GM06990 (cell line): ENCODE results near the gene TREML4.

Experiments used
- DNase-seq: peaks from one replicate; pipeline ENCODE4 v3.0.0-alpha.2; 2011; ENCODE audit not compliant: insufficient read length; ENCODE audit errors: extremely low read depth
- H3K27me3 ChIP-seq: replicated peaks from 2 replicates; pipeline ENCODE4 v1.6.0; 2011; ENCODE audit warnings: low read length; ENCODE audit not compliant: control insufficient read depth, insufficient read depth
- H3K36me3 ChIP-seq: 2 replicates; pipeline ENCODE4 v1.5.1; 2011; ENCODE audit warnings: low read length; ENCODE audit not compliant: control insufficient read depth, insufficient read depth
- H3K4me3 ChIP-seq: replicated peaks from 2 replicates; pipeline ENCODE4 v1.5.1; 2011; ENCODE audit warnings: low read depth, mild to moderate bottlenecking, control low read depth, low read length
- TF ChIP-seq, protein P1 (sequence below): IDR thresholded peaks from 2 replicates; pipeline ENCODE4 v1.5.1; 2011; ENCODE audit warnings: low read length, control low read depth, mild to moderate bottlenecking, inconsistent platforms; ENCODE audit not compliant: insufficient read depth, poor library complexity, severe bottlenecking

The TREML4 gene

DNA sequence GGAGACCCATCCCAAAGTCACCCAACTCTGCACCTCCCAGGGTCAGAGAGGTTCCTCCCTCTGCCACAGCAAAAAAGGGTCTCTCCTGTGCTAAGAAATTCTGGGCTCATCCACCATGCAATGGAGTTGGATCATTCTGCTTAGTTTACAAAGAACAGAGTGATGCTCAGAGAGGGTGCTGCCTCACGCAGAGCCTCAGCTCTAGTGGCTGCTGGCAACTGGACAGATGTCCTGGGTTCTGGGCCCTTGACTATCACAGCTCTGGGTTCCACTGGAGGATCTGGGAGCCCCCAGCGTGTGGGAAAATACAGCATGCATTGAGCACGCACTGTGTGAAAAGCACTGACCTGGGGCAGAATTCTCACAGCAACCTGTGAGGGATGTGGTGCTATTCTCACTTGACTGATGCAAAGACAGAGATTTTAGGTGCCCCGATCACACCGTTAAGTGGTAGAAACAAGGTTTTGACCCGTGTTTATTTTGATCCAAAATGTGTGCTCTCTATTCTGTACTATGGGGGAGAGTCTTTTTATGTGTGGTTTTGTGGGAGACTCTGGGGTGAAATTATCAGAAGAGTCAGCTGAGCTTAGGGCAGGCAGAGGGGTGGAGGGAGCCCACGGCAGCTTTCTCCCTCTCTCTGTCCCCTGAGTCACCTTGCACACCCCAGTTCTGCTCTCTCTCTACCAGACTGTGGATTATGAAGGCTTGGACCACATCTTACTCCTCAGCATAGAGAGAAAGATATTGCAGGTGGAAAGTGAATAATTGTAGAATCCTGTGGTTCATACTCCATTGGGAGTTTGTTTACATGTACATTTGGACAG, 19.9 kb downstream of the TREML4 start:
- H3K27me3 ChIP-seq = no peaks in the 10 kb centered on the region
- DNase-seq = peak; percentile 15
- H3K4me3 ChIP-seq = no peak overlapping the region
- no peaks in the 10 kb centered on the region for H3K36me3 ChIP-seq
- TF ChIP-seq, protein P1, sequence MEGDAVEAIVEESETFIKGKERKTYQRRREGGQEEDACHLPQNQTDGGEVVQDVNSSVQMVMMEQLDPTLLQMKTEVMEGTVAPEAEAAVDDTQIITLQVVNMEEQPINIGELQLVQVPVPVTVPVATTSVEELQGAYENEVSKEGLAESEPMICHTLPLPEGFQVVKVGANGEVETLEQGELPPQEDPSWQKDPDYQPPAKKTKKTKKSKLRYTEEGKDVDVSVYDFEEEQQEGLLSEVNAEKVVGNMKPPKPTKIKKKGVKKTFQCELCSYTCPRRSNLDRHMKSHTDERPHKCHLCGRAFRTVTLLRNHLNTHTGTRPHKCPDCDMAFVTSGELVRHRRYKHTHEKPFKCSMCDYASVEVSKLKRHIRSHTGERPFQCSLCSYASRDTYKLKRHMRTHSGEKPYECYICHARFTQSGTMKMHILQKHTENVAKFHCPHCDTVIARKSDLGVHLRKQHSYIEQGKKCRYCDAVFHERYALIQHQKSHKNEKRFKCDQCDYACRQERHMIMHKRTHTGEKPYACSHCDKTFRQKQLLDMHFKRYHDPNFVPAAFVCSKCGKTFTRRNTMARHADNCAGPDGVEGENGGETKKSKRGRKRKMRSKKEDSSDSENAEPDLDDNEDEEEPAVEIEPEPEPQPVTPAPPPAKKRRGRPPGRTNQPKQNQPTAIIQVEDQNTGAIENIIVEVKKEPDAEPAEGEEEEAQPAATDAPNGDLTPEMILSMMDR = no peak

DNA sequence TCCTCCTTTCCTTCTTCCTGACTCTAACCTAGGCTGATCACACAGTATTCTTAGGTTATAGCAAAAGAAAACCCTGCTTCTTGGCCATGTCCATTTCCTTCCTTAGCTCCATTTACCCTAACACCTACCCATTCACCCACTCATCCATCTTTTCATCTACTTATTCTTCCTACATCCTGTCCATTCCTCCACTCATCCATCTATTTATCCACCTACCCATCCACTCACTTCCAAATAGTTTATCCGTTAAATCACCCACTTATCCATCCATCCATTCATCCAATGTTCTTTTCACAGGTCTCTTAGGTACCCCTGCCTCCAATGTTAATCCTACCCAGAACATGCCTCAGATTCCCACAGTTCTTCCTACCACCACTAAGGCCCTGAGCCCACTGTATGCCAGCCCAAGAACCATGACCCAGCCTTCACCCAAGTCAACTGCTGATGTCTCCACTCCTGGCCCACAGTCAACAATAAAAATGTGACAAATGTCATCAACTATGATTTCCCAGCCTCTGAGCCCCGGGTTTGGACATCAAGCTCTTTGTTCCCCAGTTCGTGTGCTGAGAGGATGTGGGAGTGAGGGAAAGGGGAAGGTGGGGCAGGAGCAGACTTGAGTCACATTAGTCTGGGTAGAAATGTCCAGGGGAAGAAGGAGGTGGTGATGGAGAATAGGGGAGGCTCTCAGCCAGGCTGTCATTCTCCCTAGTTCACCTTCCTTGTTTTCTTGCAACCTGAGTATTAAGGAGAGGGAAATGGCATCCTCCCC, 24.4 kb downstream of the TREML4 start:
- no peaks in the 10 kb centered on the region for H3K36me3 ChIP-seq
- no peak overlapping the region for H3K4me3 ChIP-seq
- TF ChIP-seq, protein P1 = no peak
- no peaks in the 10 kb centered on the region for H3K27me3 ChIP-seq
- DNase-seq = no peak

GRCh38 chr6:41255110-41255509, 27.0 kb downstream of the TREML4 start:
- TF ChIP-seq, protein P1 = no peak

GRCh38 chr6:41255638-41256246, 27.6 kb downstream of the TREML4 start:
- H3K4me3 ChIP-seq = no peak overlapping the region
- TF ChIP-seq, protein P1 = no peak
- no peaks in the 10 kb centered on the region for H3K27me3 ChIP-seq
- no peak for DNase-seq
- H3K36me3 ChIP-seq = no peaks in the 10 kb centered on the region

More at GRCh38 chr6:41255110-41255509, 27.0 kb downstream of the TREML4 start:
- Histone ChIP-seq H3K27me3 (no peaks in the 10 kb centered on the region), H3K36me3 (no peaks in the 10 kb centered on the region), H3K4me3 (no peak overlapping the region)
- no peak for DNase-seq

- no peak overlapping the region for H3K4me3 ChIP-seq
- no peaks in the 10 kb centered on the region for H3K36me3 ChIP-seq
- TF ChIP-seq, protein P1 = no peak
- no peak for DNase-seq
- H3K27me3 ChIP-seq = no peaks in the 10 kb centered on the region
Measured at GRCh38 chr6:41256383-41256782, 28.2 kb downstream of the TREML4 start.
